Measurements from ENCODE around the gene SPATA31E1. TPM values are rescaled to one million over a fixed set of nuclear protein-coding genes. Genes with fewer than 3 reads are reported as not detected.

The SPATA31E1 gene
- total and polyA plus RNA-seq, 3 donors from 2014 or later, result 4.6 to 25.0 (median 4.8) TPM

DNA sequence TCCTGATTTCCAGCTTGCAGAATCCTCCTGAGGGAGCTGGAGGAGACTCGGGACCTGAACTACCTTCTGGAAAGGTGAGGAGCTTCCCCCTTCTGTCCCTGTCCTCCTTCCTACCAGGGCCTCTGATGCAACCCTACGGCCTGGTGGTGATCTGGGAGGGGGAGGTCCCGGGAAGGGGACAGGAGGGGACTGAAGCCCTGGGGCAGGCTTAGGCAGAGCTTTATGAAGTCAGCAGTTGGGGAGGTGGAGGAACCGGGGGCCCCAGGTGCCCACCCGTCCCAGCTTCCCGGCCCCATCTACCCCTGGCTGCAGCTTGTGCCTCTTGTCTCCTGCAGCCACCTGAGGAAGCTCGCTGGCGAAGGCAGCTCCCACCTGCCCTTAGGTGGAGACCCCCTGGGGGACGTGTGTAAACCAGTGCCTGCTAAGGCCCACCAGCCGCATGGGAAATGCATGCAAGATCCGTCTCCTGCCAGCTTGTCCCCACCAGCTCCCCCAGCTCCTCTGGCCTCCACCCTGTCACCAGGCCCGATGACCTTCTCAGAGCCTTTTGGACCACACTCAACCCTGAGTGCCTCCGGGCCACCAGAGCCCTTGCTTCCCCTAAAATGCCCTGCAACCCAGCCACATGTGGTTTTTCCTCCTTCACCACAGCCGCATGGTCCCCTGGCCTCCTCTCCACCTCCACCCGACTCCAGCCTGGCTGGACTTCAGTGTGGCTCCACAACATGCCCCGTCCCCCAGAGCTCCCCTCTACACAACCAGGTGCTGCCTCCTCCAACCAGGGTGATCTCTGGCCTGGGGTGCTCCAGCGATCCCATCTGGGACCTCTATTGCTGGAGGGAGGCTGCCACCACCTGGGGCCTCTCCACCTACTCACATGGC, 2.1 kb downstream of the SPATA31E1 start:
- Histone ChIP-seq H3K9me3 (no peaks in the 10 kb centered on the region), H3K27ac (no peak overlapping the region), H3K4me3 (no peak overlapping the region), H3K36me3 (ENCODE audit: low read depth, missing control alignments) (no peaks in the 10 kb centered on the region), H3K27me3 (no peaks in the 10 kb centered on the region), H3K4me1 (no peaks in the 10 kb centered on the region)
- no peak for DNase-seq
- TF ChIP-seq, protein P1, sequence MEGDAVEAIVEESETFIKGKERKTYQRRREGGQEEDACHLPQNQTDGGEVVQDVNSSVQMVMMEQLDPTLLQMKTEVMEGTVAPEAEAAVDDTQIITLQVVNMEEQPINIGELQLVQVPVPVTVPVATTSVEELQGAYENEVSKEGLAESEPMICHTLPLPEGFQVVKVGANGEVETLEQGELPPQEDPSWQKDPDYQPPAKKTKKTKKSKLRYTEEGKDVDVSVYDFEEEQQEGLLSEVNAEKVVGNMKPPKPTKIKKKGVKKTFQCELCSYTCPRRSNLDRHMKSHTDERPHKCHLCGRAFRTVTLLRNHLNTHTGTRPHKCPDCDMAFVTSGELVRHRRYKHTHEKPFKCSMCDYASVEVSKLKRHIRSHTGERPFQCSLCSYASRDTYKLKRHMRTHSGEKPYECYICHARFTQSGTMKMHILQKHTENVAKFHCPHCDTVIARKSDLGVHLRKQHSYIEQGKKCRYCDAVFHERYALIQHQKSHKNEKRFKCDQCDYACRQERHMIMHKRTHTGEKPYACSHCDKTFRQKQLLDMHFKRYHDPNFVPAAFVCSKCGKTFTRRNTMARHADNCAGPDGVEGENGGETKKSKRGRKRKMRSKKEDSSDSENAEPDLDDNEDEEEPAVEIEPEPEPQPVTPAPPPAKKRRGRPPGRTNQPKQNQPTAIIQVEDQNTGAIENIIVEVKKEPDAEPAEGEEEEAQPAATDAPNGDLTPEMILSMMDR (IDR thresholded peaks at IDR 0.05), result no peak
- no peak for TF ChIP-seq POLR2A (IDR thresholded peaks at IDR 0.05)
- 95% methylated on average over 15 to 17 of the region's 17 CpGs for WGBS, 2 donors
- intact Hi-C loops (cut with DNase I; ENCODE audit: low total_unique reads), result no loop called here

DNA sequence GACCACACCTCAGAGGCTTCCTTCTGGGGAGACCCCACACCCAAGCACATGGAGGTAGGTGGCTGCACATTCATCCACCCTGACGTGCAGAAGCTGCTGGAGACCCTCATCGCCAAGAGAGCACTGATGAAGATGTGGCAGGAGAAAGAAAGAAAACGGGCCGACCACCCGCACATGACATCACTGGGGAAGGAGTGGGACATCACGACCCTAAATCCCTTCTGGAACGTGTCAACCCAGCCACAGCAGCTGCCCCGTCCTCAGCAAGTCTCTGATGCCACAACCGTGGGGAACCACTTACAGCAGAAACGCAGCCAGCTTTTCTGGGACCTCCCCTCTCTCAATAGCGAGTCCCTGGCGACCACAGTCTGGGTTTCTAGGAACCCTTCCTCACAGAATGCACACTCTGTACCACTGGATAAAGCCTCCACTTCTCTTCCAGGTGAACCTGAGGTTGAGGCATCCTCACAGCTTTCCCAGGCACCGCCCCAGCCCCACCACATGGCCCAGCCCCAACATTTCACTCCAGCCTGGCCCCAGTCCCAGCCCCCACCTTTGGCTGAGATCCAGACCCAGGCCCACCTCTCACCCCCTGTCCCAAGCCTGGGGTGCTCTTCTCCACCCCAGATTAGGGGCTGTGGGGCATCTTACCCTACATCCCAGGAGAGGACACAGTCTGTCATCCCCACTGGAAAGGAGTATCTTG, 3.0 kb downstream of the SPATA31E1 start:
- TF ChIP-seq, protein P1 (IDR thresholded peaks at IDR 0.05), result no peak
- TF ChIP-seq POLR2A (IDR thresholded peaks at IDR 0.05), result no peak
- H3K4me3 ChIP-seq, result no peak overlapping the region
- no peaks in the 10 kb centered on the region for H3K9me3 ChIP-seq
- H3K27me3 ChIP-seq, result no peaks in the 10 kb centered on the region
- intact Hi-C loops (cut with DNase I; ENCODE audit: low total_unique reads), result no loop called here
- 83 to 94% methylated on average over 13 of the region's 13 CpGs for WGBS, 2 donors
- no peaks in the 10 kb centered on the region for H3K4me1 ChIP-seq
- no peak overlapping the region for H3K27ac ChIP-seq
- DNase-seq, result no peak
- no peaks in the 10 kb centered on the region for H3K36me3 ChIP-seq (ENCODE audit: low read depth, missing control alignments)

DNA sequence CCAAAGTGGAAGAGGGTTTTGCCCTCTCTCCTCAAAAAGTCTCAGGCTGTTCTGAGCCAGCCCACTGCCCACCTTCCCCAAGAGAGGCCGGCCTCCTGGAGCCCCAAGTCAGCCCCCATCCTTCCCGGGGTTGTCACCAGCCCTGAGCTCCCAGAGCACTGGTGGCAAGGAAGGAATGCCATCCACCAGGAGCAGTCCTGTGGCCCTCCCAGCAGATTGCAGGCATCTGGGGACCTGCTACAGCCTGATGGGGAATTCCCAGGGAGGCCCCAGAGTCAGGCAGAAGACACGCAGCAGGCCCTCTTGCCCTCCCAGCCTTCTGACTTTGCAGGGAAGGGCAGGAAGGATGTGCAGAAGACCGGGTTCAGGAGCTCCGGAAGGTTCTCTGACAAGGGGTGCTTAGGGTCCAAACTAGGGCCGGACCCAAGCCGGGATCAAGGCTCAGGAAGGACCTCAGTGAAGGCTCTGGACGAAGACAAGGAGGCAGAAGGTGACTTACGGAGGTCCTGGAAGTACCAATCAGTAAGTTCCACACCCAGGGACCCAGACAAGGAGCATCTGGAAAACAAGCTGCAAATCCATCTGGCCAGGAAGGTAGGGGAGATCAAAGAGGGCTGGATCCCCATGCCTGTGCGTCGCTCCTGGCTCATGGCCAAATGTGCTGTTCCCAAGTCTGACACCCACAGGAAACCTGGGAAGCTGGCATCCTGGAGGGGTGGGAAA, 3.7 kb downstream of the SPATA31E1 start:
- 89% methylated on average over 9 to 11 of the region's 11 CpGs for WGBS, 2 donors
- Histone ChIP-seq H3K27me3 (no peaks in the 10 kb centered on the region), H3K4me1 (no peaks in the 10 kb centered on the region), H3K9me3 (no peaks in the 10 kb centered on the region), H3K36me3 (ENCODE audit: low read depth, missing control alignments) (no peaks in the 10 kb centered on the region), H3K27ac (no peak overlapping the region), H3K4me3 (no peak overlapping the region)
- intact Hi-C loops (cut with DNase I; ENCODE audit: low total_unique reads), result no loop called here
- no peak for TF ChIP-seq POLR2A (IDR thresholded peaks at IDR 0.05)
- no peak for DNase-seq

DNA sequence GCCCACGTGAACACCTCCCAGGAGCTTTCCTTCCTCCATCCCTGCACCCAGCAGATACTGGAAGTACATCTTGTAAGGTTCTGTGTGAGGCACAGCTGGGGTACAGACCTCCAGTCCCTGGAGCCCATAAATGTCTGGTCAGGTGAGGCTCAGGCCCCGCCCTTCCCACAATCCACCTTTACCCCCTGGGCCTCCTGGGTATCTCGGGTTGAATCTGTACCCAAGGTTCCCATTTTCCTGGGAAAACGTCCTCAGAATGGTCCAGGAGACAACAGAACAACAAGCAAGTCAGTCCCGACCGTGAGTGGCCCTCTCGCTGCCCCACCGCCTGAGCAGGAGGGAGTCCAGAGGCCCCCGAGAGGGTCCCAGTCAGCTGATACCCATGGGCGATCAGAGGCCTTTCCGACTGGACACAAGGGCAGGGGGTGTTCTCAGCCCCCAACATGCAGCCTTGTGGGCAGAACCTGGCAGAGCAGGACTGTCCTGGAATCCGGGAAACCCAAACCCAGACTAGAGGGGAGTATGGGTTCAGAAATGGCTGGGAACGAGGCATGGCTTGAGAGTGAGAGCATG, 4.3 kb downstream of the SPATA31E1 start:
- DNase-seq, result no peak
- 84 to 92% methylated on average over 6 to 13 of the region's 13 CpGs for WGBS, 2 donors
- H3K36me3 ChIP-seq (ENCODE audit: low read depth, missing control alignments), result no peaks in the 10 kb centered on the region
- H3K4me1 ChIP-seq, result no peaks in the 10 kb centered on the region
- H3K9me3 ChIP-seq, result no peaks in the 10 kb centered on the region
- H3K27ac ChIP-seq, result no peak overlapping the region
- no peaks in the 10 kb centered on the region for H3K27me3 ChIP-seq
- H3K4me3 ChIP-seq, result no peak overlapping the region
- no peak for TF ChIP-seq POLR2A (IDR thresholded peaks at IDR 0.05)
- TF ChIP-seq, protein P1 (IDR thresholded peaks at IDR 0.05), result no peak
- intact Hi-C loops (cut with DNase I; ENCODE audit: low total_unique reads), result no loop called here

Data from testis (tissue), 3 donors.